DOHH2 (cell line): ENCODE measurements around the gene RBM28.

ENCODE experiments used
- H3F3A ChIP-seq: fragments of 200-600 bp; sonication (generic), shearing (Covaris generic); 2 replicates; pipeline ENCODE4 v1.6.0; 2016; ENCODE audit warnings: antibody characterized with exemption, mild to moderate bottlenecking; ENCODE audit not compliant: control insufficient read depth, insufficient read depth
- H3K27ac ChIP-seq: fragments of 200-600 bp; sonication (generic); 2 replicates; pipeline ENCODE4 v1.5.1; 2014; ENCODE audit warnings: low read depth, mild to moderate bottlenecking, low read length, moderate library complexity
- H3K27me3 ChIP-seq: fragments of 200-600 bp; sonication (generic); 2 replicates; pipeline ENCODE4 v1.6.1; 2014; ENCODE audit warnings: mild to moderate bottlenecking, low read length, mixed read lengths; ENCODE audit not compliant: control insufficient read depth
- H3K36me3 ChIP-seq: fragments of 200-600 bp; sonication (generic); 2 replicates; pipeline ENCODE4 v1.6.1; 2014; ENCODE audit warnings: mild to moderate bottlenecking, low read length, moderate library complexity, mixed read lengths; ENCODE audit not compliant: control insufficient read depth
- H3K4me1 ChIP-seq: fragments of 200-600 bp; sonication (generic); 2 replicates; pipeline ENCODE4 v1.6.1; 2014; ENCODE audit warnings: mild to moderate bottlenecking, low read length, mixed read lengths; ENCODE audit not compliant: control insufficient read depth
- H3K4me2 ChIP-seq: fragments of 200-600 bp; sonication (generic); 2 replicates; pipeline ENCODE4 v1.6.0; 2014; ENCODE audit warnings: mild to moderate bottlenecking, low read length, moderate library complexity
- H3K4me3 ChIP-seq: fragments of 200-600 bp; sonication (generic); 2 replicates; pipeline ENCODE4 v1.5.1; 2014; ENCODE audit warnings: mild to moderate bottlenecking, low read length, mixed read lengths
- H3K79me2 ChIP-seq: fragments of 200-600 bp; sonication (generic); 2 replicates; pipeline ENCODE4 v1.6.1; 2014; ENCODE audit warnings: mild to moderate bottlenecking, low read length, mixed read lengths; ENCODE audit not compliant: control insufficient read depth
- H3K9me2 ChIP-seq: fragments of 200-600 bp; sonication (generic); replicated peaks from 2 replicates; pipeline ENCODE4 v1.6.1; 2014; ENCODE audit warnings: mild to moderate bottlenecking, low read length, mixed read lengths; ENCODE audit not compliant: control insufficient read depth
- H3K9me3 ChIP-seq: fragments of 200-600 bp; sonication (generic); 2 replicates; pipeline ENCODE4 v1.6.1; 2014; ENCODE audit warnings: antibody characterized with exemption, low read length, mixed read lengths; ENCODE audit not compliant: control insufficient read depth, insufficient read depth
- H4K20me1 ChIP-seq: fragments of 200-600 bp; sonication (generic); 2 replicates; pipeline ENCODE4 v1.6.0; 2014; ENCODE audit warnings: low read depth, mild to moderate bottlenecking, antibody characterized with exemption, low read length, moderate library complexity; ENCODE audit not compliant: control insufficient read depth, insufficient read depth
- EZH2phosphoT487 ChIP-seq: fragments of 200-600 bp; sonication (generic); IDR thresholded peaks from 2 replicates; pipeline ENCODE4 v1.6.1; 2017; ENCODE audit warnings: borderline replicate concordance, mild to moderate bottlenecking, antibody characterized with exemption, low read length, moderate library complexity, mixed read lengths
- TF ChIP-seq, protein P1 (sequence below): fragments of 200-600 bp; sonication (generic); IDR thresholded peaks from one replicate; pipeline ENCODE4 v1.5.1; 2014; ENCODE audit warnings: antibody characterized with exemption, mild to moderate bottlenecking, low read depth, low read length; ENCODE audit not compliant: poor library complexity, severe bottlenecking

The RBM28 gene

GRCh38 chr7:128388145-128388485 is 44.4 kb upstream of the RBM28 start:
- no peaks in the 10 kb centered on the region for H3K9me2 ChIP-seq
- no peak overlapping the region for H3K4me3 ChIP-seq
- peaks cover 11% of the 10 kb centered on the region for H3K36me3 ChIP-seq
- H4K20me1 ChIP-seq: no peaks in the 10 kb centered on the region
- H3K9me3 ChIP-seq: no peaks in the 10 kb centered on the region
- peaks cover 5% of the 10 kb centered on the region; the same call in 1 of the 2 replicates for H3F3A ChIP-seq
- peaks cover 14% of the 10 kb centered on the region for H3K4me1 ChIP-seq
- H3K27ac ChIP-seq: no peak overlapping the region
- TF ChIP-seq EZH2phosphoT487: no peak
- TF ChIP-seq, protein P1, sequence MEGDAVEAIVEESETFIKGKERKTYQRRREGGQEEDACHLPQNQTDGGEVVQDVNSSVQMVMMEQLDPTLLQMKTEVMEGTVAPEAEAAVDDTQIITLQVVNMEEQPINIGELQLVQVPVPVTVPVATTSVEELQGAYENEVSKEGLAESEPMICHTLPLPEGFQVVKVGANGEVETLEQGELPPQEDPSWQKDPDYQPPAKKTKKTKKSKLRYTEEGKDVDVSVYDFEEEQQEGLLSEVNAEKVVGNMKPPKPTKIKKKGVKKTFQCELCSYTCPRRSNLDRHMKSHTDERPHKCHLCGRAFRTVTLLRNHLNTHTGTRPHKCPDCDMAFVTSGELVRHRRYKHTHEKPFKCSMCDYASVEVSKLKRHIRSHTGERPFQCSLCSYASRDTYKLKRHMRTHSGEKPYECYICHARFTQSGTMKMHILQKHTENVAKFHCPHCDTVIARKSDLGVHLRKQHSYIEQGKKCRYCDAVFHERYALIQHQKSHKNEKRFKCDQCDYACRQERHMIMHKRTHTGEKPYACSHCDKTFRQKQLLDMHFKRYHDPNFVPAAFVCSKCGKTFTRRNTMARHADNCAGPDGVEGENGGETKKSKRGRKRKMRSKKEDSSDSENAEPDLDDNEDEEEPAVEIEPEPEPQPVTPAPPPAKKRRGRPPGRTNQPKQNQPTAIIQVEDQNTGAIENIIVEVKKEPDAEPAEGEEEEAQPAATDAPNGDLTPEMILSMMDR: no peak
- no peak overlapping the region for H3K4me2 ChIP-seq
- H3K79me2 ChIP-seq: no peaks in the 10 kb centered on the region
- H3K27me3 ChIP-seq: peaks cover 10% of the 10 kb centered on the region

- H3K4me3 ChIP-seq: no peak overlapping the region
- no peaks in the 10 kb centered on the region for H3K79me2 ChIP-seq
- peaks cover 14% of the 10 kb centered on the region for H3K4me1 ChIP-seq
- H3F3A ChIP-seq: peaks cover 5% of the 10 kb centered on the region; the same call in 1 of the 2 replicates
- H3K36me3 ChIP-seq: peaks cover 7% of the 10 kb centered on the region; the same call in 1 of the 2 replicates
- no peak overlapping the region for H3K27ac ChIP-seq
- TF ChIP-seq, protein P1: peak; percentile 98
- TF ChIP-seq EZH2phosphoT487: no peak
- H3K9me2 ChIP-seq: no peaks in the 10 kb centered on the region
- H3K9me3 ChIP-seq: no peaks in the 10 kb centered on the region
- no peak overlapping the region for H3K4me2 ChIP-seq
- peaks cover 10% of the 10 kb centered on the region for H3K27me3 ChIP-seq
- no peaks in the 10 kb centered on the region for H4K20me1 ChIP-seq
Observed at GRCh38 chr7:128387216-128388144, 43.8 kb upstream of the RBM28 start.

GRCh38 chr7:128385988-128386925 is 42.5 kb upstream of the RBM28 start:
- Histone ChIP-seq H4K20me1 (no peaks in the 10 kb centered on the region), H3F3A (peaks cover 5% of the 10 kb centered on the region; the same call in 1 of the 2 replicates), H3K36me3 (no peaks in the 10 kb centered on the region), H3K9me2 (no peaks in the 10 kb centered on the region), H3K27ac (no peak overlapping the region), H3K4me3 (no peak overlapping the region), H3K4me1 (peaks cover 14% of the 10 kb centered on the region), H3K9me3 (no peaks in the 10 kb centered on the region), H3K4me2 (no peak overlapping the region), H3K27me3 (peaks cover 10% of the 10 kb centered on the region), H3K79me2 (no peaks in the 10 kb centered on the region)
- TF ChIP-seq, protein P1: no peak
- no peak for TF ChIP-seq EZH2phosphoT487
